WTC11 (cell line): ENCODE results near the gene ARHGAP15. TPM values are rescaled to one million over a fixed set of nuclear protein-coding genes. Genes with fewer than 3 reads are reported as not detected.

Source experiments
- ATAC-seq: fragments of 200-7000 bp; cut with Tn5 transposase; 2 replicates; pipeline ENCODE4 v1.10.0; 2021; ENCODE audit warnings: mild to moderate bottlenecking, moderate library complexity
- CTCF ChIA-PET: fragments of 300-600 bp; sonication (Branson Sonifier 250); formaldehyde crosslinking; loops from one replicate; lab custom pipeline; 2021; ENCODE audit warnings: antibody characterized with exemption; lab: Charles Lee
- POLR2A ChIA-PET: fragments of 350-600 bp; sonication (Branson Sonifier 250); formaldehyde crosslinking; loops from one replicate; lab custom pipeline; 2021; ENCODE audit warnings: antibody characterized with exemption; lab: Charles Lee
- DNase-seq: peaks from one replicate; pipeline ENCODE4 v3.0.0; 2021; ENCODE audit warnings: low spot score
- H3K27ac Mint-ChIP-seq: 2 replicates; pipeline ENCODE4 v1.8.0; 2021; ENCODE audit warnings: mixed read lengths
- H3K27me3 Mint-ChIP-seq: 2 replicates; pipeline ENCODE4 v1.8.0; 2021; ENCODE audit warnings: low read depth, mild to moderate bottlenecking, moderate library complexity, mixed read lengths
- H3K36me3 Mint-ChIP-seq: 2 replicates; pipeline ENCODE4 v1.8.0; 2021; ENCODE audit warnings: mixed read lengths
- H3K4me1 Mint-ChIP-seq: 2 replicates; pipeline ENCODE4 v1.8.0; 2022; ENCODE audit warnings: mixed read lengths
- H3K4me3 Mint-ChIP-seq: 2 replicates; pipeline ENCODE4 v1.8.0; 2021; ENCODE audit warnings: mild to moderate bottlenecking, moderate library complexity, mixed read lengths
- H3K9me3 Mint-ChIP-seq: 2 replicates; pipeline ENCODE4 v1.8.0; 2021; ENCODE audit warnings: mixed read lengths
- CBFB ChIP-seq: sonication (generic); formaldehyde crosslinking; IDR thresholded peaks from 2 replicates; pipeline ENCODE4 v1.8.1; 2022; ENCODE audit warnings: mild to moderate bottlenecking, low read depth, missing genetic modification reagents
- ELF4 ChIP-seq: sonication (generic); formaldehyde crosslinking; IDR thresholded peaks from 2 replicates; pipeline ENCODE4 v1.8.1; 2022; ENCODE audit warnings: low read depth, mild to moderate bottlenecking, moderate library complexity, missing genetic modification reagents
- EMX1 ChIP-seq: fragments of 250-450 bp; sonication (Bioruptor Pico); IDR thresholded peaks from 2 replicates; pipeline ENCODE4 v1.8.0; 2021; ENCODE audit warnings: mild to moderate bottlenecking
- FOXK1 ChIP-seq: sonication (generic); formaldehyde crosslinking; IDR thresholded peaks from 2 replicates; pipeline ENCODE4 v1.8.0; 2022; ENCODE audit warnings: mild to moderate bottlenecking, moderate library complexity, missing genetic modification reagents
- GABPB1 ChIP-seq: sonication (generic); formaldehyde crosslinking; IDR thresholded peaks from 2 replicates; pipeline ENCODE4 v1.8.1; 2023; ENCODE audit warnings: mild to moderate bottlenecking, missing genetic modification reagents
- GRHL2 ChIP-seq: fragments of 250-450 bp; sonication (Bioruptor Pico); IDR thresholded peaks from 2 replicates; pipeline ENCODE4 v1.8.0; 2022; ENCODE audit warnings: mild to moderate bottlenecking, moderate library complexity; ENCODE audit not compliant: insufficient replicate concordance, severe bottlenecking
- HMGXB4 ChIP-seq: sonication (generic); formaldehyde crosslinking; IDR thresholded peaks from 2 replicates; pipeline ENCODE4 v1.8.1; 2023; ENCODE audit warnings: mild to moderate bottlenecking, moderate library complexity, missing genetic modification reagents
- IRF2 ChIP-seq: sonication (generic); formaldehyde crosslinking; IDR thresholded peaks from 2 replicates; pipeline ENCODE4 v1.8.0; 2022; ENCODE audit warnings: low read depth, missing genetic modification reagents, borderline replicate concordance
- JAZF1 ChIP-seq: fragments of 250-450 bp; sonication (Bioruptor Pico); IDR thresholded peaks from 2 replicates; pipeline ENCODE4 v1.9.0; 2021; ENCODE audit warnings: moderate library complexity, mild to moderate bottlenecking, inconsistent platforms
- MLX ChIP-seq: sonication (generic); formaldehyde crosslinking; IDR thresholded peaks from 2 replicates; pipeline ENCODE4 v1.8.1; 2023; ENCODE audit warnings: mild to moderate bottlenecking, missing genetic modification reagents, moderate library complexity
- NFE2L1 ChIP-seq: sonication (generic); formaldehyde crosslinking; IDR thresholded peaks from 2 replicates; pipeline ENCODE4 v1.8.1; 2023; ENCODE audit warnings: missing genetic modification reagents
- NR1H2 ChIP-seq: sonication (generic); formaldehyde crosslinking; IDR thresholded peaks from 2 replicates; pipeline ENCODE4 v1.9.0; 2021; ENCODE audit warnings: mild to moderate bottlenecking, moderate library complexity, missing genetic modification reagents
- NR2C2 ChIP-seq: sonication (generic); formaldehyde crosslinking; IDR thresholded peaks from 2 replicates; pipeline ENCODE4 v1.8.0; 2022; ENCODE audit warnings: mild to moderate bottlenecking, missing genetic modification reagents
- TCF7 ChIP-seq: sonication (generic); formaldehyde crosslinking; IDR thresholded peaks from 2 replicates; pipeline ENCODE4 v1.8.0; 2022; ENCODE audit warnings: mild to moderate bottlenecking, low read depth, missing genetic modification reagents, moderate library complexity
- TEAD1 ChIP-seq: sonication (generic); formaldehyde crosslinking; IDR thresholded peaks from 2 replicates; pipeline ENCODE4 v1.8.0; 2022; ENCODE audit warnings: mild to moderate bottlenecking, missing genetic modification reagents
- USF1 ChIP-seq: sonication (generic); formaldehyde crosslinking; IDR thresholded peaks from 2 replicates; pipeline ENCODE4 v1.8.0; 2022; ENCODE audit warnings: mild to moderate bottlenecking, missing genetic modification reagents
- ZBTB21 ChIP-seq: sonication (generic); formaldehyde crosslinking; IDR thresholded peaks from 2 replicates; pipeline ENCODE4 v1.8.1; 2023; ENCODE audit warnings: mild to moderate bottlenecking, missing genetic modification reagents, borderline replicate concordance
- ZBTB43 ChIP-seq: sonication (generic); formaldehyde crosslinking; IDR thresholded peaks from 2 replicates; pipeline ENCODE4 v1.8.1; 2023; ENCODE audit warnings: mild to moderate bottlenecking, missing genetic modification reagents
- ZNF232 ChIP-seq: sonication (generic); formaldehyde crosslinking; IDR thresholded peaks from 2 replicates; pipeline ENCODE4 v1.8.0; 2022; ENCODE audit warnings: mild to moderate bottlenecking, missing genetic modification reagents
- ZNF671 ChIP-seq: fragments of 250-450 bp; sonication (Bioruptor Pico); IDR thresholded peaks from 2 replicates; pipeline ENCODE4 v1.8.0; 2021; ENCODE audit warnings: mild to moderate bottlenecking
- total RNA-seq: library from RNA; stranded (reverse); gene quantifications from 3 replicates; pipeline ENCODE4 v1.2.3, GENCODE V29; 2021
- TF ChIP-seq, protein P1 (sequence below): sonication (generic); formaldehyde crosslinking; IDR thresholded peaks from 2 replicates; pipeline ENCODE4 v1.8.1; 2022; ENCODE audit warnings: low read depth, mild to moderate bottlenecking, moderate library complexity, missing genetic modification reagents, borderline replicate concordance
- TF ChIP-seq, protein P2 (sequence below): sonication (generic); formaldehyde crosslinking; IDR thresholded peaks from 2 replicates; pipeline ENCODE4 v1.8.1; 2022; ENCODE audit warnings: low read depth, missing genetic modification reagents, borderline replicate concordance
- TF ChIP-seq, protein P3 (sequence below): sonication (generic); formaldehyde crosslinking; conservative IDR thresholded peaks from 2 replicates; pipeline ENCODE4 v1.8.1; 2023; ENCODE audit warnings: mild to moderate bottlenecking, low read depth, missing genetic modification reagents, moderate library complexity

ARHGAP15 gene
- total RNA-seq, 1 experiment from 2014 or later: 0.28 TPM

GRCh38 chr2:143807192-143807591 is 678.0 kb downstream of the ARHGAP15 start:
- TF ChIP-seq GABPB1 (no peak), NR2C2 (CRISPR knock-in tag) (no peak), TEAD1 (CRISPR knock-in tag) (no peak), GRHL2 (CRISPR knock-in tag) (no peak), EMX1 (no peak), ZNF232 (CRISPR knock-in tag) (no peak), ZNF671 (no peak), USF1 (CRISPR knock-in tag) (no peak), MLX (CRISPR knock-in tag) (no peak), ZBTB43 (CRISPR knock-in tag) (no peak), HMGXB4 (CRISPR knock-in tag) (no peak)
- TF ChIP-seq, protein P1, sequence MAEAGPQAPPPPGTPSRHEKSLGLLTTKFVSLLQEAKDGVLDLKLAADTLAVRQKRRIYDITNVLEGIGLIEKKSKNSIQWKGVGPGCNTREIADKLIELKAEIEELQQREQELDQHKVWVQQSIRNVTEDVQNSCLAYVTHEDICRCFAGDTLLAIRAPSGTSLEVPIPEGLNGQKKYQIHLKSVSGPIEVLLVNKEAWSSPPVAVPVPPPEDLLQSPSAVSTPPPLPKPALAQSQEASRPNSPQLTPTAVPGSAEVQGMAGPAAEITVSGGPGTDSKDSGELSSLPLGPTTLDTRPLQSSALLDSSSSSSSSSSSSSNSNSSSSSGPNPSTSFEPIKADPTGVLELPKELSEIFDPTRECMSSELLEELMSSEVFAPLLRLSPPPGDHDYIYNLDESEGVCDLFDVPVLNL (CRISPR knock-in tag): no peak
- no peaks in the 10 kb centered on the region; the same call in 1 of the 2 replicates for H3K27me3 Mint-ChIP-seq
- CTCF ChIA-PET: no interaction called here
- H3K4me1 Mint-ChIP-seq: peaks cover 28% of the 10 kb centered on the region
- DNase-seq (no peak), ATAC-seq (no peak)
- 0 out of 2 replicates have a peak, but pooled peaks cover 3% of the 10 kb centered on the region for H3K9me3 Mint-ChIP-seq
- H3K27ac Mint-ChIP-seq: no peak overlapping the region
- no peak overlapping the region for H3K4me3 Mint-ChIP-seq
- POLR2A ChIA-PET: no interaction called here
- H3K36me3 Mint-ChIP-seq: peaks cover 3% of the 10 kb centered on the region; the same call in 1 of the 2 replicates

DNA sequence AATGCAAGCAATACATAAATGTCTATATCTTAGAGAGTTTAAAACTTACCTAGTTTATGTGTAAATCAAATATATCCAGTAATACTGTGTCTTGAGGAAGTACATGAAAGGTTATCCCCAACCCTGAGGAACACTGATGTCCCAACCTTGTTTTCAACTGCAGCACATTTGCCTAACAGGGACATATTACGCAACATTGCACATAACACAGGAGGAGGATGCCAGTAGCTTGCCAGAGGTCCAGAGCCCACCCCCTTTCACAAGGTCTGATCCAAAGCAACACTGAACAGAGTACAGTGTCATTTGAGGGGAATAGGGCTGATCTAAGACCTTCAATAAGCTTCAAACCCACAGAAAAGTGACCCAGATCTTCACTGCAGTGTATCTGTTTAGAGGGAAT is 678.5 kb downstream of the ARHGAP15 start:
- no peak for ATAC-seq
- Mint-ChIP-seq H3K27me3 (no peaks in the 10 kb centered on the region; the same call in 1 of the 2 replicates), H3K36me3 (peaks cover 3% of the 10 kb centered on the region; the same call in 1 of the 2 replicates), H3K4me1 (peaks cover 28% of the 10 kb centered on the region), H3K4me3 (no peak overlapping the region), H3K9me3 (0 out of 2 replicates have a peak, but pooled peaks cover 3% of the 10 kb centered on the region), H3K27ac (no peak overlapping the region)
- no peak for DNase-seq
- ChIA-PET CTCF (no interaction called here), POLR2A (no interaction called here)
- TF ChIP-seq IRF2 (CRISPR knock-in tag): no peak
- TF ChIP-seq, protein P2, sequence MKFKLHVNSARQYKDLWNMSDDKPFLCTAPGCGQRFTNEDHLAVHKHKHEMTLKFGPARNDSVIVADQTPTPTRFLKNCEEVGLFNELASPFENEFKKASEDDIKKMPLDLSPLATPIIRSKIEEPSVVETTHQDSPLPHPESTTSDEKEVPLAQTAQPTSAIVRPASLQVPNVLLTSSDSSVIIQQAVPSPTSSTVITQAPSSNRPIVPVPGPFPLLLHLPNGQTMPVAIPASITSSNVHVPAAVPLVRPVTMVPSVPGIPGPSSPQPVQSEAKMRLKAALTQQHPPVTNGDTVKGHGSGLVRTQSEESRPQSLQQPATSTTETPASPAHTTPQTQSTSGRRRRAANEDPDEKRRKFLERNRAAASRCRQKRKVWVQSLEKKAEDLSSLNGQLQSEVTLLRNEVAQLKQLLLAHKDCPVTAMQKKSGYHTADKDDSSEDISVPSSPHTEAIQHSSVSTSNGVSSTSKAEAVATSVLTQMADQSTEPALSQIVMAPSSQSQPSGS (CRISPR knock-in tag): no peak

DNA sequence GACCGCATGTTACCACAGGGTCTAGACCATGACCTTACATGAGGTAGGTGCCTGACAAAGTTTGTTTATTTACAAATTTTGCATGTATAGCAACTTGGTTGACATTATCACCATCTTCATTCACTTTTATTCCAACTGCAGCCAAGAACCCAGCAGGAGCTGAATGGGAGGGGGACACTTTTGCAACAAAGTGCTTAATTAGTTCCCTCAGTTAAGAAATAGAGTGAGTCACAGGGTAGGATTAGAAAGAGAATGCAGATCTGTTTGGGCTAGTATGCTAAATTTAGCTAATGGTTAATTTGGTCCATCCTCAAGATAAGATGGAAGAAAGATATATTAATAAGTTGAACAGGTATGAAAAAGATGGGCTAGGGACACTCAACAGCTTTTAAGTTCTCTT is 678.9 kb downstream of the ARHGAP15 start:
- H3K36me3 Mint-ChIP-seq: peaks cover 3% of the 10 kb centered on the region; the same call in 1 of the 2 replicates
- no peak; the same call in 1 of the 2 replicates for ATAC-seq
- DNase-seq: no peak
- H3K27me3 Mint-ChIP-seq: no peaks in the 10 kb centered on the region
- CTCF ChIA-PET: no interaction called here
- peaks cover 28% of the 10 kb centered on the region for H3K4me1 Mint-ChIP-seq
- H3K4me3 Mint-ChIP-seq: no peak overlapping the region
- H3K27ac Mint-ChIP-seq: no peak overlapping the region
- POLR2A ChIA-PET: no interaction called here
- H3K9me3 Mint-ChIP-seq: 0 out of 2 replicates have a peak, but pooled peaks cover 3% of the 10 kb centered on the region
- TF ChIP-seq JAZF1 (CRISPR knock-in tag) (no peak), TCF7 (CRISPR knock-in tag) (no peak), NFE2L1 (no peak), FOXK1 (CRISPR knock-in tag) (no peak), NR1H2 (CRISPR knock-in tag) (no peak), ZBTB21 (CRISPR knock-in tag) (no peak), CBFB (CRISPR knock-in tag) (no peak), ELF4 (CRISPR knock-in tag) (no peak), IRF2 (CRISPR knock-in tag) (no peak), EMX1 (no peak)
- TF ChIP-seq, protein P3, sequence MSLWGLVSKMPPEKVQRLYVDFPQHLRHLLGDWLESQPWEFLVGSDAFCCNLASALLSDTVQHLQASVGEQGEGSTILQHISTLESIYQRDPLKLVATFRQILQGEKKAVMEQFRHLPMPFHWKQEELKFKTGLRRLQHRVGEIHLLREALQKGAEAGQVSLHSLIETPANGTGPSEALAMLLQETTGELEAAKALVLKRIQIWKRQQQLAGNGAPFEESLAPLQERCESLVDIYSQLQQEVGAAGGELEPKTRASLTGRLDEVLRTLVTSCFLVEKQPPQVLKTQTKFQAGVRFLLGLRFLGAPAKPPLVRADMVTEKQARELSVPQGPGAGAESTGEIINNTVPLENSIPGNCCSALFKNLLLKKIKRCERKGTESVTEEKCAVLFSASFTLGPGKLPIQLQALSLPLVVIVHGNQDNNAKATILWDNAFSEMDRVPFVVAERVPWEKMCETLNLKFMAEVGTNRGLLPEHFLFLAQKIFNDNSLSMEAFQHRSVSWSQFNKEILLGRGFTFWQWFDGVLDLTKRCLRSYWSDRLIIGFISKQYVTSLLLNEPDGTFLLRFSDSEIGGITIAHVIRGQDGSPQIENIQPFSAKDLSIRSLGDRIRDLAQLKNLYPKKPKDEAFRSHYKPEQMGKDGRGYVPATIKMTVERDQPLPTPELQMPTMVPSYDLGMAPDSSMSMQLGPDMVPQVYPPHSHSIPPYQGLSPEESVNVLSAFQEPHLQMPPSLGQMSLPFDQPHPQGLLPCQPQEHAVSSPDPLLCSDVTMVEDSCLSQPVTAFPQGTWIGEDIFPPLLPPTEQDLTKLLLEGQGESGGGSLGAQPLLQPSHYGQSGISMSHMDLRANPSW (CRISPR knock-in tag): no peak
